BJ (cell line): Measurements from ENCODE around the gene CD82. TPM values are rescaled to one million over a fixed set of nuclear protein-coding genes. Genes with fewer than 3 reads are reported as not detected.

Experiments used
- CTCF ChIA-PET: fragments of 350-600 bp; formaldehyde crosslinking; extraction: SDS; loops from one replicate; lab custom pipeline; 2021; ENCODE audit warnings: antibody characterized with exemption, inconsistent platforms; lab: Yijun Ruan, JAX
- POLR2A ChIA-PET: fragments of 300-600 bp; sonication (Branson Sonifier 250); formaldehyde crosslinking; extraction: SDS; loops from one replicate; lab custom pipeline; 2021; ENCODE audit warnings: antibody characterized with exemption; lab: Charles Lee
- DNase-seq: peaks from one replicate; pipeline ENCODE4 v3.0.0-alpha.2; 2011; ENCODE audit warnings: low read depth
- H3K27me3 ChIP-seq: 2 replicates; pipeline ENCODE4 v1.6.0; 2011; ENCODE audit warnings: low read length; ENCODE audit not compliant: control insufficient read depth, insufficient read depth
- H3K36me3 ChIP-seq: 2 replicates; pipeline ENCODE4 v1.5.1; 2011; ENCODE audit warnings: low read length; ENCODE audit not compliant: control insufficient read depth, insufficient read depth
- H3K4me3 ChIP-seq: 2 replicates; pipeline ENCODE4 v1.5.1; 2011; ENCODE audit warnings: low read depth, mild to moderate bottlenecking, control low read depth, low read length
- polyA plus RNA-seq: library from polyadenylated mRNA; depleted of rRNA; stranded (reverse); fragments of >200 nt; gene quantifications from 2 replicates; pipeline ENCODE4 v1.2.3, GENCODE V29; 2011
- TF ChIP-seq, protein P1 (sequence below): IDR thresholded peaks from 2 replicates; pipeline ENCODE4 v1.5.1; 2011; ENCODE audit warnings: low read depth, mild to moderate bottlenecking, control low read depth, inconsistent platforms, low read length, moderate library complexity; ENCODE audit not compliant: insufficient read depth

The CD82 gene
- polyA plus RNA-seq, 1 experiment, result 28.1 TPM

DNA sequence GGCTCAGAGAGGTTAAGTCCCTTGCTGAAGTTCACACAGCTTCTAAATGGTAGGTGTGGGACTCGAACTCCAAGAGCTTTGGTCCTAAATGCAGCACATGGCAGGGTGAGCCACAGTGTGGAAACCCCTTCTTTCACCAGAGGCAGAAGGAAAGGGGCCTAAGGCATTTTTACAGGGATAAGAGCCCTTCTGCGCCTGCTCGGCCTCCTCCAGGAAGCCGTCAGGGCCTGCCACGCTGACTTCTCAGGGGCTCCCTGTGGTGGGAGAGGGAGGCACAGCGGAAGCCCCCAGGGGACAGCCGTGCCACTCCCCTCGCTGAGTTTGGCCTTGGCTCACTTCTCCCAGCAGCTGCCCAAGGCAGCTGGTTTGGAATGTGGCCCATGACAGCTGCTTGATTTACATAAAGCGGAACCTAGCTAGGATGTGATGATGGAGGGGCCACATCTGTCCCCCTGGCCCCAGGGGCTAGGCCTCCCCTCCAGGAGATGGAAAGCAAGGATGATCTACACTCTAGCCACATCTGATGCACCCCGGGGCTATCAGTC, 35.4 kb downstream of the CD82 start:
- POLR2A ChIA-PET, result no interaction called here
- CTCF ChIA-PET, result interaction anchor here (0.9 to 4.7 kb wide), 3 partner anchors 16 to 315 kb away, joined by 3 to 23 read pairs (median 15); no protein-coding TSS in a partner anchor

DNA sequence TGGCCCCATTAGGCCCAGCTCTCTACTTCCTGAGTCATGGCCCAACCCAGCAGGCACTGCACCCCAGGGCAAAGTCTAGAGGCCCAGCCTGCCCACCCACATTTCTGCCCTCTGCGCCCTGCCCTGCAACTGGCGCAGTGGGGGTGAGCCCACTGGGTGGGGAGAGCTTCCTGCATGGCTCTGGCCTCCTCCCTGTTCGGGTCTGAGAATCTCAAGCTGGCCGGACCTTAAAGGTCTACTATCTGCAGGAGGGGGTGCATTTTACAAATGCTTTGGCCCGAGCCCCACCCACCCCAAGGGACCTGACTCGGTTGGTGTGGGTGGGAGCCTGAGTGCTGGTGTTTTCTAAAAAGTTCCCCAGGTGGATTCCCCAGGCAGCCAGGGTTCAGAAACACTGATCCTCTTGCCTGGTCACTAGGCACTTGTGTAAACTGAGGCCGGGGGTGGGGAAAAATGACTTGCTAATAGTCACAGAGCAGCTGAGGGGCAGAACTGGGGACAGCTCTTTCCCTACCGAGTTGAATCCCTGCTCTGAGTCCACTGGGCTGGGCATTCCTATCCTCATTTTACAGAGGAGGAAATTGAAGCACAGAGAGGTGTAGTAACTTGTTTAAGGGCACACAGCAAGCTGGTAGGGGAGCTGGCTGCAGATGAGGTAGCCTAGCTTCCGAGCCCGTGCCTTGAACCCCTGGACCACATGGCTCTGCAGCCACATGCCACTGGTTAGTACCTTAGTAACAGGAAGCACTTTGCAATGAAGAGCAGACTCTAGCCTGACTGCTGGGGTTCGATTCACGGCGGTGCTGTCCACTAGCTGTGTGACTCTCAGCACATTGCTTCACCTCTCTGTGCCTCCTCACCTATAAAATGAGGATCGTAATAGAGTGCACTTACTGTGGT, 36.3 kb downstream of the CD82 start:
- DNase-seq, result no peak
- no peaks in the 10 kb centered on the region; the same call in 1 of the 2 replicates for H3K36me3 ChIP-seq
- no peaks in the 10 kb centered on the region for H3K27me3 ChIP-seq
- CTCF ChIA-PET, result interaction anchor here (0.8 to 4.7 kb wide), 7 partner anchors 11 to 325 kb away, joined by 3 to 23 read pairs (median 4); no protein-coding TSS in a partner anchor
- H3K4me3 ChIP-seq, result no peak overlapping the region
- POLR2A ChIA-PET, result no interaction called here
- TF ChIP-seq, protein P1, sequence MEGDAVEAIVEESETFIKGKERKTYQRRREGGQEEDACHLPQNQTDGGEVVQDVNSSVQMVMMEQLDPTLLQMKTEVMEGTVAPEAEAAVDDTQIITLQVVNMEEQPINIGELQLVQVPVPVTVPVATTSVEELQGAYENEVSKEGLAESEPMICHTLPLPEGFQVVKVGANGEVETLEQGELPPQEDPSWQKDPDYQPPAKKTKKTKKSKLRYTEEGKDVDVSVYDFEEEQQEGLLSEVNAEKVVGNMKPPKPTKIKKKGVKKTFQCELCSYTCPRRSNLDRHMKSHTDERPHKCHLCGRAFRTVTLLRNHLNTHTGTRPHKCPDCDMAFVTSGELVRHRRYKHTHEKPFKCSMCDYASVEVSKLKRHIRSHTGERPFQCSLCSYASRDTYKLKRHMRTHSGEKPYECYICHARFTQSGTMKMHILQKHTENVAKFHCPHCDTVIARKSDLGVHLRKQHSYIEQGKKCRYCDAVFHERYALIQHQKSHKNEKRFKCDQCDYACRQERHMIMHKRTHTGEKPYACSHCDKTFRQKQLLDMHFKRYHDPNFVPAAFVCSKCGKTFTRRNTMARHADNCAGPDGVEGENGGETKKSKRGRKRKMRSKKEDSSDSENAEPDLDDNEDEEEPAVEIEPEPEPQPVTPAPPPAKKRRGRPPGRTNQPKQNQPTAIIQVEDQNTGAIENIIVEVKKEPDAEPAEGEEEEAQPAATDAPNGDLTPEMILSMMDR, result no peak

More for the DNA sequence above, 35.4 kb downstream of the CD82 start:
- no peaks in the 10 kb centered on the region; the same call in none of the 2 replicates for H3K36me3 ChIP-seq
- no peaks in the 10 kb centered on the region for H3K27me3 ChIP-seq
- TF ChIP-seq, protein P1, result no peak
- no peak overlapping the region for H3K4me3 ChIP-seq
- no peak for DNase-seq

DNA sequence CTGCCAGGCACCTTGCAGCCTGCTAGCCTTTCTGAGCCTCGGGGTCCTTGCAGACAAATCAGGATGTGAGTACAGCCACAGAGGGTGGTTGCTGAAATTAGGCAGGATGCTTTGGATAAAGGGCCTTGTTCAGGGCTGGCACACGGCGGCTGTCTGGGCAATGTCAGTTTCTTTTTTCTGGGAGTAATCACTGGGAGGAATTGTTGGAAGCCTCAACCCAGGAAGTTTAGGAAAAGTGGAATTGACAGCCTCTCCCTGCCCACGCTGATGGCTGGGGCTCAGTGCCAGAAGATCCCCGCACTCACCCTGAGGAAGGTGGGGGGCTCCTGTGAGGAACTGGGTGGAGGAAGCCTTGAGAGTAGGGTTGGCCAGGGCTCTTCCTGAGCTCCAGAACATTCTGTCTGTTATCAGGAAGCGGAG, 37.4 kb downstream of the CD82 start:
- ChIA-PET POLR2A (no interaction called here), CTCF (interaction anchor here (0.8 to 4.7 kb wide), 8 partner anchors 13 to 324 kb away, joined by 3 to 23 read pairs (median 4); no protein-coding TSS in a partner anchor)
- Histone ChIP-seq H3K27me3 (no peaks in the 10 kb centered on the region), H3K4me3 (no peak overlapping the region), H3K36me3 (no peaks in the 10 kb centered on the region; the same call in 1 of the 2 replicates)
- TF ChIP-seq, protein P1, result no peak
- DNase-seq, result no peak

DNA sequence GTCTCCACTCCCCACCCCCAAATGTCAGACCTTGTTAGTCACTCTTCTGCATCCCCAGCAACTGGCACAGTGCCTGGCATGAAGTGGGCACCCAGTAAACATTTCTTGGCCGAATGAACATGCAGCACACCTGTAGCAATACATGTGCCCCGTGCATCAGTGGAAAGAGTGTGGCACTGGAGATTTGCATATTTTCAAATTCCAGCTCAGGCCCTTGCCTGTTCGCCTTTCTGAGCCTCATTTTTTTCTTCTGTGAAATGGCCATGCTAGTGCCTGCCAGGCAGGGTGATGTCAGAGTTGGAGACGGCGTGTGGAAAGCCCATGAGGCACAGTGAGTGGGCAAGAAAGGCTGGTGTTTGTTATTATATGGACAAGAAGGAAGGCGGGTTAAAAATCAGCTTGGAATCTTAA, 38.7 kb downstream of the CD82 start:
- POLR2A ChIA-PET, result no interaction called here
- no peak for DNase-seq
- Histone ChIP-seq H3K4me3 (no peak overlapping the region), H3K36me3 (no peaks in the 10 kb centered on the region; the same call in 1 of the 2 replicates), H3K27me3 (no peaks in the 10 kb centered on the region)
- TF ChIP-seq, protein P1, result no peak
- CTCF ChIA-PET, result interaction anchor here (1.0 to 4.7 kb wide), 8 partner anchors 11 to 307 kb away, joined by 3 to 23 read pairs (median 4); no protein-coding TSS in a partner anchor
